CD4-positive, alpha-beta T cell treated with Interleukin-4 for 4 hours (primary cell): ENCODE measurements around the gene CERS5.
"Not testable (repeated sequence)": the region's sequence is repeated elsewhere in the genome, so short reads cannot be mapped to it uniquely, and the experiment has no call there.

ENCODE experiments used
- DNase-seq: peaks from one replicate; pipeline ENCODE4 v3.0.0-alpha.2; 2020

Gene CERS5

DNA sequence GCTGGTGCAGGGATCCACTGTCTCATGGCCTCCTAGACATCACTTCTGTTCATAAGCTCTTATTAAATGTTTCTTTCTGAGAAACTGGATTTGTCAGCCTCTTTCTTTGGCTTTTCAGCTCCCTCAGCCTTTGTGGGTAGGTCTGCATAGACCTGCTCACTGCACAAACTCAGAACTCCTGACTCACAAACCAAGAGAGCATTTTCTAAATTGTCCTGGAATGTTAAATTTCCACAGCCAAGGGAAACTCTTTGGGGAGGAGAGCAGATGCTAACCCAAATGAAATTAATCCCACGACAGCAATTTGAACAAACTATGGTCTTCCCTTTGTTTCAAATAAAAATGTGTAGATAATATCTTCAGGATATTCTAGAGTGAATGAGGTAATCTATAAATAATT lies 19.5 kb upstream of the CERS5 start:
- DNase-seq = no peak

DNA sequence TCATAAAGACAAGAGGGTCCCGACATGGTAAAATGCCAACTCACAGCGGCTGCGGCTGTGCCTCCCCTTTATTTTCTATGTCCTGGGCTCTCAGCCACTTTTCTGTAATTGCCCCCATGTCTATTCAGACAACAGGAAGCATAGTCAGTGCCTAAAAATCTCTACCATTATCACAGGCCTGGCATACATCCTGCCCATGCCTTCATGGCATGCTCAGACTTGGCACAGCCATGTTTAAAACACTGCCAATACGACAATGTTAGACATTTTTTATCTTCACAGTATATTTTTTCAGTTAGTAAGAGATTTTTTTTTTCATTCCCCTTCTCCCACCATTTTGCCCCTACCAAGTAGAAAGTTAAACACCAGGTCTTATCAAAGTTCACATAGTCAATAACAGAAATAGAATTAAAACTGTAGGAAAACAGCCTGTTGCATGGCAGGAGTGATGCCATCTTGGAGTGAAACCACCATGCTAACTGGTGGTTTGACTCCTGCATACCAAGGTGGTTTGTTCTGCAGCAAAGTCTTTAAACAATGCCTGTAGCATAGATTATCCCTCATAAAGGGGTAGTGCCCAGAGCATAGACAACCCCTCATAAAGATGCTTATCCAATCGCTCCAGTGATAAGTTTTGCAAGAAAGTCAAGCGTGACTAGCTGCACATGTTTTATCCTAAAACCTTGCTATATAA lies 18.9 kb upstream of the CERS5 start:
- DNase-seq = no peak

DNA sequence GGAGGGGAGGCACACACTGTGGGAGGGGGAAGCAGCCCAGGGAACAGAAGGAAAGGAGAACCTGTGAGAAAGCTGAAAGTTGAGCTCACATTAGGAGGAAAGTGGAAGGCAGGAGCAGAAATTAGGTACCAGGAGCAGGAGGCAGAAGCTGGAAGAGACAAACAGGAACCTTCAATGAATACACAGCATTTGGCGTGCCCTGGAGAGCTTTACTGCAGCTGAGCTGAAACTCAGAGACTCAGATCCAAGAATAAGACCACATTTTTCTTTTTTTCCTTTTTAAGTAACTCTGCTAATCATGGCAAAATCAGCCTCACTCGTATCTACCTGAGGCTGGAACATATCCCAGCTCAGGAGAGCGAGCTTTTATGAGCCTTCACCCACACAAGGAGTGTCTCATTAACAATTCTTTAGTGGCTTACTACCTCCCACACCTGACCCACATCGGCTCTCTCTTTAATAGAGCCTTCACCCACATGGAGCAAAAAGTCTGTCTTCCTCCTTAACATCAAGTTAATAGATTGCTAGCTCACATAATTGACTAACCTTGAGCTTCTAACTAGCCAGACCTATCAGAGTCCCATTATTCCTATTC lies 18.2 kb upstream of the CERS5 start:
- no peak for DNase-seq

DNA sequence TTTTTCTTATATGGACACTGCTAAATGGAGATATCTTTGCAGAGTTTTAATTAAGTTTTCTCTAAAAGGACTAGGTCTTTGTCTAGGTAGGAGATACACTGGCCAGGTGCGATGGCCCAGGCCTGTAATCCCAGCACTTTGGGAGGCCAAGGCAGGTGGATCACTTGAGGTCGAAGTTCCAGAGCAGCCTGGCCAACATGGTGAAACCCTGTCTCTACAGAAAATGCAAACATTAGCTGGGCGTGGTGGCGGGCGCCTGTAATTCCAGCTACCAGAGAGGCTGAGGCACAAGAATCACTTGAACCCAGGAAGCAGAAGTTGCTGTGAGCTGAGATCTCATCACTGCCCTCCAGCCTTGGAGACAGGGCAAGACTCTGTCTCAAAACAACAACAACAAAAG lies 17.1 kb upstream of the CERS5 start:
- DNase-seq = no peak

DNA sequence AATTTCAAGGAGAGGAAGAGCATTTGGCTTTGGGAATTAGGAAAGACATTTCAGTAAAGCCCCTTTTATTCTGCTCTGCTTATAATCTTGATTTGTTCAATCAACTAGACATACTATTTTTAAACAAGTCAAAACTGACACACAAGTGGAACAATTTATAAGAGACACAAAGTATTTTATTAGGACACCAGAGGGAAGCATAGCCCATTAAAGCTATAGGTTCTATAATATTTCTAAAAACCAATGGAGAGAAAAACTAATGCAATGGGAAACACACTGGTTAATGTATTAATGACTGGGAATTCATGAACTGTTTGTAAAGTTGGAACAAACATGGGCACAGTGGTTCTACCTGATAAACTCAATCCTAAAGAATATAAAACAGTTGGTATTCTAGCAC lies 15.3 kb upstream of the CERS5 start:
- no peak for DNase-seq

DNA sequence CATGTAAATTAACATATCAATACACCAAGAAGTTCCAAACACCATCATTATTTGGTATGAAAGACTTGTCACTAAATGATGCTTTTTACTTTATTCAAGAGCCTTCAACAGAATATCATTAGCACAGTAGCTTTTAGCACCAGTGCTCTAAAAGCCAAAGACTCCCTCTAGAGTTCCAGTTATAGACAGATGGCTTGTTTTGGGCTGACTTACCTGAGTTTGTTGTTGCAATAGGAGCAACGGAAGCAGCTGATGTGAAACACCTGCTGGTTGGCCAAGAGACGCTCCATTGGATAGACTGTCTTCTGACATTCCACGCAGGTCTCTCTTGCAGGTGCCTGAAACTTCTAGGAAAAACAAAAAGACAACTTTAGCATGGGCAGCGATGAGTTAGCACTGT lies 14.5 kb upstream of the CERS5 start:
- no peak for DNase-seq

DNA sequence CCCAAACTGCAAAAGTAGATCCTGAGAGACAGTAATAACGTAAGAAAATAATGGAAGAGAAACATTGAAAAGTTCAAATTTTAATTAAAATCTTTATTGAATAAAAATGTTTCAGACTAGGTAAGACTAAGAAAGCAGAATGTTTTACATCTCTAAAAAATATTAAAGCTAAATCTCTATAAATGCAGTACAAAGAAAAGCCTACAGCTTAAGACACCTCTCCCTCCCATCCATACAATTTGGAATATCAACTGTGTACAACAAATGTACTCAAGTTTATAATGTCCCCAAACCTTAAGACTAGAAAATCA lies 8.5 kb upstream of the CERS5 start:
- no peak for DNase-seq

DNA sequence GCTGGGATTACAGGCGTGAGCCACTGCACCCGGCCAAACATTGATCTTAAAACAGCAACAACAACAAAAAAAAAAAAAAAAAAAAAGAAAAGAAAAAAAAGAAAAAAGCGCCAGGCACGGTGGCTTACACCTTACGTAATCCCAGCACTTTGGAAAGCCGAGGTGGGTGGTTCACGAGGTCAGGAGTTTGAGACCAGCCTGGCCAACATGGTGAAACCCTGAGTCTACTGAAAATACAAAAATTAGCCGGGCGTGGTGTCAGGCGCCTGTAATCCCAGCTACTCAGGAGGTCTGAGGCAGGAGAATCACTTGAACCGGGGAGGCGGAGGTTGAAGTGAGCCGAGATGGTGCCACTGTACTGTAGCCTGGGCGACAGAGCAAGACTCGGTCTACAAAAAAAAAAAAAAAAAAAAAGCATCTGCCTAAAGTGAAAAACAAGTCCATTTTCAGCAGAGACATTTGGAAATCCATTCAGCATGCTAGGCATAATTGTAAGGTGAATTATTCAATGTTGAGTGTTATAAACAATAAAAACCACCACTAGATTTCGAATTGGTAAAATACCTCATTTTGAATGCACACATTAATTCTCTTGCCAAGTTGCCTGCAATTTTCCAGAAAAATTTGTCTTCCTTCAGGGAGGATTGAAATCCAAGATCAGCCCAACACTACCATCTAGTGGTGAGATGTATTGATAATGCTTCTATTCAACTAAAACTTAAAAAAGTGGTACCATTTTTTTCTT lies 8.0 kb upstream of the CERS5 start:
- DNase-seq = peak; percentile 55

DNA sequence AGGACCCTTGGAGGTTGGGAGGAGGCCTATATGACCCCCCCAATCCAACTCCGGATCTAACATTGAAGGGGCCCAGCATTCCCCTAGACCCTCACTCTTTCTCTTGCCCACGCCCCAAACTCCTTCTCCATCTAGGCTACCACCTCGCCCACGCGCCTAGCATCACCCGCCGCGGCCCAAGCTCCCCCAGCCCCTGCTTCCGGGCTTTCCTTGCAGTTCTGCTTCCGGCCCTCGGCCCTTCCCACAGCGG lies 445 bp downstream of the CERS5 start:
- no peak for DNase-seq

DNA sequence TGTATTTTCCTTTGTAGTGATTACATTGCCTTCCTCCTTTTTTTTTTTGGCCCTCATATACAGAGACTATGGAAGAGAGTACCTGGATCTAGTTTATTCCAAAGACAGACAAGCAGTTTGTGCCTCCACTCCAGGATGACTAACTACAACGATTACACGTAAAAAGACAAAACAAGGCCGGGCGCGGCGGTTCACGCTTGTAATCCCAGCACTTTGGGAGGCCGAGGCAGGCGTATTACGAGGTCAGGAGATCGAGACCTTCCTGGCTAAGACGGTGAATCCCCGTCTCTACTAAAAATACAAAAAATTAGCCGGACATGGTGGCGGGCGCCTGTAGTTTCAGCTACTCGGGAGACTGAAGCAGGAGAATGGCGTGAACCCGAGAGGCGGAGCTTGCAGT lies 2.2 kb downstream of the CERS5 start:
- no peak for DNase-seq

DNA sequence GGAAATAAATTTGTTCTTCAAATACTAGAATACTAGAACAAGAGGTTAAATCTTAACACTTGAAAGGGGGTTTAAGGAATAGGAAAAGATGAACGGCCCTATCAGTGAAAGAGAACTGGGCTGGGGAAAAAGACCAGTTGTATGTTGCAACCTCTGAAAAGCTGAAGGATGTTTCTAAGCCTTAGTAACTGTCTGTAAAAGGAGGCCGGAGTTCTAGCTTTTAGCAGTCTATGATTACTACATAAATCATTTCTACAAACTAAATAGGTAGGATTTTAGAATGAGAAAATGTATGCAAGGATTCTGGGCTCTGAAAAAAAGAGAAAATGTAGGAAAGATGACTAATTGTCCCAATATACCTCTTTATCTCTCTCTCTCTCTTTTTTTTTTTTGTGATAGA lies 4.9 kb downstream of the CERS5 start:
- DNase-seq = no peak

DNA sequence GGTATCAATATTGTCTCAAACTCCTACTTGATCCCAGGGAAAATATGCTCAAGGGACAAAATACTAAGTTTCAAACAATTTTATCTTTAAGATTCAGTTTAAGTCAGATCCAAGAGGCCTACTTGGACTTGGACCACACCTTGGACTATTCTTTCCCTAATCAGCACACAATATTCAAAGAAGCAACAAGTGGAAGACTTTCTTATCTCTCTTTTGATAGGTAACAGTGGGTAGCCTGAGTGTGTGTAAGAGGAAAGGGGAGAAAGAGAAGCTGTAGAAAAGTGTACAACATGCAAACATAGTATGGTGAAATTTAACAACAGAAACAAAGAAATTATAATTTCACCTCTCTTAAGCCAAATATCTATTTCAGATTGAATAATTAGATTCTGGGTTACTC lies 6.5 kb downstream of the CERS5 start:
- no peak for DNase-seq

DNA sequence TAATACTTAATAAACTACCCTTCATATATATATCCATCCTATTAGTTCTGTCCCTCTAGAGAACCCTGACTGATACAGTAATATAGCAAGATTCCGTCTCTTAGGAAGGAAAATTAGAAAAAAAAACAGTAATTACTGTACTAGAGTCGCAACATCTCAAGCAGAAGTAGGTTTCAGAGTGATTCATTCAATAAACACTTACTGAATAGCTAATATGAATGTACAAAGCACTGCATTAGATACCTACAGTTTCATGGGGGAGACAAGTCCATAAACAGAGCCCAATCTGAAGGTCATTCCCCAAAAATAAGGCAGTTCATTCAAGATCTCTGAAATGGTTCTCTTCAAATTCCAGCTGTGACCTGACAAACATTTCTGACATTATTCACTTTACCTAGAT lies 9.9 kb downstream of the CERS5 start:
- DNase-seq = no peak

DNA sequence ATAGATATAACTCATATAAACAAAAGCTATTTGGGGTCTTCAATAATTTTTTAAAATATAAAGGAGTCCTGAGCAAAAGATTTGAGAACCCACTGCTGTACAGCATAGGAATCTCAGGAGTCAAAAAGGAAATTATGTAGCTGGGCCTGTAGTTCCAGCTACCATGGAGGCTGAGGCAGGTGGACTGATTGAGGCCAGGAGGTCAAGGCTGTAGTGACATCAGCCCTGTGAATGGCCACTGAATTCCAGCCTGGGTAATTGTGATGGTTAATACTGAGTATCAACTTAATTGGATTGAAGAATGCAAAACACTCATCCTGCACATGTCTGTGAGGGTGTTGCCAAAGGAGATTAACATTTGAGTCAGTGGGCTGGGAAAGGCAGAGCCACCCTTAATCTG lies 10.5 kb downstream of the CERS5 start:
- DNase-seq = no peak

DNA sequence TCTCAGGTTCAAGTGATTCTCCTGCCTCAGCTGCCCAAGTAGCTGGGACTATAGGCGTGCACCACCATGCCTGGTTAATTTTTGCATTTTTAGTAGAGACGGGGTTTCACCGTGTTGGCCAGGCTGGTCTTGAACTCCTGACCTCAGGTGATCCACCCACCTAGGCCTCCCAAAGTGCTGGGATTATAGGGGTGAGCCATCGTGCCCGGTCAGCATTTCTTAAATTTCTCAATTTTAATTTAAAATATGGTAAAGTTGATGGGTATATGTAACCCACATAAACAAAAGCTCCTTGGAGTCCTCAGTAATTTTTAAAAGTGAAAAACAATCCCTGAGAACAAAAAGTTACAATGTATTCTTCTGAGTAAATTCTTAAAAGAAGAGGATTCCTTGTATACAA lies 12.2 kb downstream of the CERS5 start:
- DNase-seq = not testable (repeated sequence)

DNA sequence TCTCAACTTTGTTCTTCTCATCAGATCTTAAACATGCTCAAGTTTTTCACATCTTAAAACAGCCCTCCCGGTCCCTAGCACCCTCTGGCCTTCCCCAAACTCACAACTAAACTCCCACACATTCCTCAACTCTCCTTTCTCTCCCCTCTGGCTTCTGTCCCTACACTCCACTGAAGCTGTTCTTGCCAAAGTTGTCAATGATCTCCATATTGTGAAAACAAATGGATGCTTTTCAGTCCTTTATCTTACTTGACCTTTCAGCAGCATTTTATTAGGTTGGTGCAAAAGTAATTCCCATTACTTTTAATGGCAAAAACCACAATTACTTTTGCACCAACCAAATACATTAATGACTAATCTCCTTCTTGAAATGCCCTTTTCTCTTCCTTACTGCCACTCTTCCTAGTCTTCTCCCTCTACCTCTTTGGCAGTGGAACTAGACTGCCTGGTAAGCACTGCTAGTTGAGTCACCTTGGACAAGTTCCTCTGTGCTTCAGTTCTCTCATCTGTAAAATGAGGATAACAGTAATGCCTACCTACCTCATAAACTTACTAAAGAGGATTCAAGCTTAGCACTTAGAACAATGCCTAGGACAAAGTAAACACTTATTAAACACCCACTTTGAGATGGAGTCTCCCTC lies 16.0 kb downstream of the CERS5 start:
- DNase-seq = no peak

DNA sequence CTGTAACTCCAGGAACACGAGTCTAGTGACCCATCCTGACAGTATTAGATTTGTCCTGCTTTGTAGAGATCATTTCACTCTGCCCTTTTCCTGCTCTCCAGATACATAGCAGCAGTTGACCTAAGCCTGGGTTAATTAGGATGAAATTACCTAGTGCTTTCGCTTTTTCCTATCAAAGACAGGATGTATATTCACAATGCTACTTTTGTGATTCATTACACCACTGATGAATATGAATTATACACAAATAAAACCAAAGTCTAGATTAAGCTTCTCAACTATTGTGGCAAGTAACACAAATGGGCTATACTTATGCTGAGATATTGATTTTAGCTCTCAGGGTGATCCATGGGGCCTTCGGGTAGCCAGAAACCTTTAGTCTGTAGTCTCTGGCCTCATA lies 17.9 kb downstream of the CERS5 start:
- DNase-seq = no peak

DNA sequence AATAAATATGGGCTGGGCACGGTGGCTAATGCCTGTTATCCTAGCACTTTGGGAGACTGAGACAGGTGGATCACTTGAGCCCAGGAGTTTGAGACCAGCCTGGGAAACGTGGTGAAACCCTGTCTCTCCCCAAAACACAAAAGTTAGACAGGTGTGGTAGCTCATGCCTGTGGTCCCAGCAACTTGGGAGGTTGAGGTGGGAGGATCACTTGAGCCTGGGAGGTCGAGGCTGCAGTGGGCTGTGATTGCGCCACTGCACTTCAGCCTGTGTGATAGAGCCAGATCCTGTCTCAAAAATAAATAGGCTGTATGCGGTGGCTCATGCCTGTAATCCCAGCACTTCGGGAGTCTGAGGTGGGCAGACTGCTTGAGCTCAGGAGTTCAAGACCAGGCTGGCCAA lies 19.2 kb downstream of the CERS5 start:
- DNase-seq = not testable (repeated sequence)

DNA sequence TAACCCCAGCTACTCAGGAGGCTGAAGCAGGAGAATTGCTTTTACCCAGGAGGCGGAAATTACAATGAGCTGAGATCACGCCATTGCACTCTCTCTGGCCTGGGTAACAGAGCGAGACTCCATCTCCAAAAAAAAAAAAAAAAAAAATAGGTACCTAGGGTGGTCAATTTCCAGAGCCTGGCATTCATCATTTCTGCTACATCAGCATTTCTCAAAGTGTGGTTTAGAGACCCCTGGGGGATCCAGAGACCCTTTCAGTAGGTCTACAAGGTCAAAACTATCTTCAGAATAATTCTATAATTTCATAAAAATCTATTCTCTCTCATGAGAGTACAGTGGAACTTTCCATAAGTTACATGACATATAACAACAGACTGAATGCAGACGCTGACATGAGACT lies 19.9 kb downstream of the CERS5 start:
- DNase-seq = no peak

DNA sequence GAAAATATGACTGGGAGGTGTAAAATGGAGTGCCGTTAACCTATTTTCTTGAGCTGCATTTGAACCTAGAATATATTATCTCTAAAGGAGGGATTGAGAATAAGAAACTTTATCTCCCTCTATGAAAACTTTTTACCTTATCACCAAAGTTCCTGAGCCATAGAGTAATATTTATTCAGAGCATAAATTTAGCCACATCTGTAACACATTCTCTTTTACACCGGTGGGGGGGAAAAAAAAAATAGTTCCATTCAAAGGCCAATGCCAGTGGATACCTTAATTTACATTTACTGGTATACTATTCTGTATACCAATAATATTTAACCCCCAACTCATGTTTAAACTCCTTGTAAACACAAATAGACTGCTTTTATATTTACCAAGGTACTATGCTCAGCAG lies 21.7 kb downstream of the CERS5 start:
- DNase-seq = no peak

DNA sequence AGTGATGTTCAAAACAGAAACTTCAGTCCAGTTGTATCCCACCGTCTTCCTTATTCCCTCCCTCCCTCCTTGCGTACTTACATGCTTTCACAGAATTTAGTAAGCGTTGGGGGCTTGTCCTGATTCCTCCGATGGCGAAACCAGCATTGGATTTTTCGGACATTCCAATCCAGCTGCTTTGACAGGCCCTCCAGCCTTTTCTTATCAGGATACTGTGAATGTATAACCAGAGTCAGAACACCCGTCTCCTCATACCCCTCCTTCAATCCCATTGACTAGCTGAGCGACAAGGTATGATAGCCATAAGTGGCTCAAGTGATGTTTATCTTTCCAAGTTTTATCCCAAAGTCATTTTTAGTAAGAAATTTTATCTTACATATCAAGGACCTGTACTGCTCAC lies 24.2 kb downstream of the CERS5 start:
- no peak for DNase-seq

DNA sequence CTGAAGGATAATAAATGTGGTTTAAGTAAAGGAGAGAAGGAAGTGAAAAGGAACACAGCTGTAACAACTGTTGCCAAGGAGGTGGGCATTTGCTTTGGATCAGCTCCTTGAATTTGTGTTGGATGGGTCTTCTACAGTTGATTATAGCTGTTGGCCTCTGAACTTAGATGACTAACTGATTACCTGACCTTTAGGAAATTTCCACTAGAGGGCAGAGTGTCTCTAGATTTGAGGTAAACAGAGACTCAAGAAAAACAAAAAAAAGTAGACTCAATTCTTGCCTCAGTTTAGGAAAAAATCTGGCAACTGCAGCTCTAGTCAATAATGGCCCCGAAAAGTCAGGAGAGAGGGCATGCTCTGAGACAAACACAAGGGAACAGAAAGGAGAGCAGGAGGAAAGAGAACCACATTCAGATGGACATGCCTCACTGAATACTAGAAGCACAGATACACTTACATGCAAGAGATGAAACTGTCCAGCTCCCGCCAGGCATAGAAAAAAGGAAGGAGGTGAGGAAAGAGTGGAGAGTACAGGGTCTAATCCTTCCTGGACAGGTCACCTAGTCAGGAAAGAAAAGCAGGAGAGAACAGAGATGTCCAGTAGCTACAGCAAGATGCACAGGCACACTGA lies 34.5 kb downstream of the CERS5 start:
- peak; percentile 56 for DNase-seq

DNA sequence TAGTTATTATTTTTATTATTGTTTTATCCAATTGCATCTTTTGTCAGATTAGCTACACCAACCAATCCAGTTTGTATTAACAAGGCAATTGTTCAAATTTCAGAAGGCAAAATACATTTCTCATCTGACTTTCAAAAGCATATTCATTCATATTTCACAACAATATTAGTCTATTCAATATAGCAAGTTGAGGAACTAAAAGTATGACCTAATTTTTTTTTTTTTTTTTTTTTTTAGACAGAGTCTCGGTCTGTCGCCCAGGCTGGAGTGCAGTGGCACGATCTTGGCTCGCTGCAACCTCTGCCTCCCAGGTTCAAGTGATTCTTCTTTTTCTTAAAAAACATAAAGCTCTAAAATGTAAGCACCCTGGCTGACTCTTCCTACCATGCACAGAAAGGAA lies 37.9 kb downstream of the CERS5 start:
- DNase-seq = no peak

DNA sequence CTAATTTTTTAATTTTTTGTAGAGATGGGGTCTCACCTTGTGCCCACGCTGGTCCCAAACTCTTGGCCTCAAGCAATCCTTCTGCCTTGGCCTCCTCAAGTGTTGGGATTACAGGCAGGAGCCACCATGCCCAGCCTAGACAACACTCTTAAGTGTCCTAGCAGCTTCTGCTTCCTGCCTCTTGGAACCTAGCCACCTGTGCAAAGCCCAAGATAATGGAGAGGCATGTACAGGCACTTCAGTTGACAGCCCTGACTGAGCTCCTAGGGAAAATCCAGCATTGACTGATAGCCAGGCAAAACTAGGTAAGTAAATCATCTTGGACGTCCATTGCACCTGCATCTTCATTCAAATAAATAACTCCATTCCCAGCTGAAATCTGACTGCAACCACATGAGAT lies 39.6 kb downstream of the CERS5 start:
- no peak for DNase-seq
